ENCODE results near the gene MAN2A1. TPM values are rescaled to one million over a fixed set of nuclear protein-coding genes. Genes with fewer than 3 reads are reported as not detected.

The MAN2A1 gene
- polyA plus RNA-seq, 1 donor from 2014 or later, result 5.7 TPM

DNA sequence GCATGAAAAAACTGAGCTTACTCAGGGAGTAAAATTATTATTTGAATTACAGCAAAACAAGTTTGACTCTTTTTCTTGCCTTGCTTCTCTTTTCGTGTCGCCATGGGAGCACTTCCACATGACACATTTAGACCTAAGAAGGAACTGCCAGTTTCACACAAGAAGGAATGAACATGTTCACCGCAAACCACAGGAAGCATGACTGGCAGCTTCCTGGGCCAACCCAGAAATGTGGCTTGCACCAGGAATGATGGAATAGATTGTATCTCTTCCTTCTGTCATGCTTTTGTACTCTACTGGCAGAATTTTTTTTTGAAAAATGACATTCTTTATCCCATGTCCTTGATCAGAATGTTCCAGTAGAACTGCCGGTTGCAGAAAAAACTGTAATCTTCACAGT, 32.9 kb upstream of the MAN2A1 start:
- no peak overlapping the region for H2AFZ ChIP-seq (ENCODE audit: low read depth, low read length)

DNA sequence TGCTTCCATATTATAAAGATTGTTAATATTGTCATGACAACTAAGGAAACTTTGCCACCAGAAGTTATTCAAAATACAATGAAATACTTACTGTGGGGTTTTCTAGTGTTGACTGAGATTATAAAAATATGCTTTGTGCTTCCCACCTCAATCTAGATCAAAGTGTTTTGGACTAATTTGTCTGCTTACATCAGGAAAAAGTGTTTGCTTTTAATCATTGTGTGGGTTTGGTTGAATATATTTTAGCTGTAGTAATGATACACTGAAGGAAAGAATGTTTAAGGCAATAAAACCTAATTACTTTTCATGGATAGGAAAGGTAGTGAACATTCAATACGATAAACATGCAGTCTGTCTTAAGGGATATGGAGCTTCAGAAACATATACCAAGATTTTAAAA, 29.8 kb upstream of the MAN2A1 start:
- H2AFZ ChIP-seq (ENCODE audit: low read depth, low read length), result no peak overlapping the region
- H3K27me3 ChIP-seq (ENCODE audit: insufficient read depth, low read depth, low read length), result no peaks in the 10 kb centered on the region
- H3K79me2 ChIP-seq (replicated peaks; ENCODE audit: insufficient read depth, low read length), result no peaks in the 10 kb centered on the region
- no peaks in the 10 kb centered on the region for H3K36me3 ChIP-seq (ENCODE audit: insufficient read depth, low read length)
- no peaks in the 10 kb centered on the region for H3K9me2 ChIP-seq (ENCODE audit: insufficient read depth, low read length)
- no peaks in the 10 kb centered on the region for H3K9me3 ChIP-seq (ENCODE audit: low read length)
- no peak overlapping the region for H3K4me2 ChIP-seq (ENCODE audit: low read length)
- H4K20me1 ChIP-seq (ENCODE audit: insufficient read depth), result no peaks in the 10 kb centered on the region
- H3K27ac ChIP-seq (ENCODE audit: low read length), result no peak overlapping the region
- H3F3A ChIP-seq (ENCODE audit: insufficient read depth, low read length, poor library complexity, severe bottlenecking), result no peaks in the 10 kb centered on the region
- H3K4me3 ChIP-seq (ENCODE audit: low read length), result no peak overlapping the region
- no peak overlapping the region for H3K9ac ChIP-seq (ENCODE audit: low read length)
- TF ChIP-seq MXI1 (conservative IDR thresholded peaks at IDR 0.05; ENCODE audit: poor library complexity, severe bottlenecking) (no peak), EP300 (conservative IDR thresholded peaks at IDR 0.05; ENCODE audit: poor library complexity, severe bottlenecking) (no peak), TAF1 (IDR thresholded peaks at IDR 0.05; ENCODE audit: low read depth) (no peak), EZH2 (IDR thresholded peaks at IDR 0.05; ENCODE audit: borderline replicate concordance, insufficient read depth, low read length, poor library complexity, severe bottlenecking) (no peak), RAD21 (conservative IDR thresholded peaks at IDR 0.05) (no peak), POLR2AphosphoS5 (IDR thresholded peaks at IDR 0.05) (no peak), SMC3 (conservative IDR thresholded peaks at IDR 0.05; ENCODE audit: poor library complexity) (no peak)
- TF ChIP-seq, protein P1, sequence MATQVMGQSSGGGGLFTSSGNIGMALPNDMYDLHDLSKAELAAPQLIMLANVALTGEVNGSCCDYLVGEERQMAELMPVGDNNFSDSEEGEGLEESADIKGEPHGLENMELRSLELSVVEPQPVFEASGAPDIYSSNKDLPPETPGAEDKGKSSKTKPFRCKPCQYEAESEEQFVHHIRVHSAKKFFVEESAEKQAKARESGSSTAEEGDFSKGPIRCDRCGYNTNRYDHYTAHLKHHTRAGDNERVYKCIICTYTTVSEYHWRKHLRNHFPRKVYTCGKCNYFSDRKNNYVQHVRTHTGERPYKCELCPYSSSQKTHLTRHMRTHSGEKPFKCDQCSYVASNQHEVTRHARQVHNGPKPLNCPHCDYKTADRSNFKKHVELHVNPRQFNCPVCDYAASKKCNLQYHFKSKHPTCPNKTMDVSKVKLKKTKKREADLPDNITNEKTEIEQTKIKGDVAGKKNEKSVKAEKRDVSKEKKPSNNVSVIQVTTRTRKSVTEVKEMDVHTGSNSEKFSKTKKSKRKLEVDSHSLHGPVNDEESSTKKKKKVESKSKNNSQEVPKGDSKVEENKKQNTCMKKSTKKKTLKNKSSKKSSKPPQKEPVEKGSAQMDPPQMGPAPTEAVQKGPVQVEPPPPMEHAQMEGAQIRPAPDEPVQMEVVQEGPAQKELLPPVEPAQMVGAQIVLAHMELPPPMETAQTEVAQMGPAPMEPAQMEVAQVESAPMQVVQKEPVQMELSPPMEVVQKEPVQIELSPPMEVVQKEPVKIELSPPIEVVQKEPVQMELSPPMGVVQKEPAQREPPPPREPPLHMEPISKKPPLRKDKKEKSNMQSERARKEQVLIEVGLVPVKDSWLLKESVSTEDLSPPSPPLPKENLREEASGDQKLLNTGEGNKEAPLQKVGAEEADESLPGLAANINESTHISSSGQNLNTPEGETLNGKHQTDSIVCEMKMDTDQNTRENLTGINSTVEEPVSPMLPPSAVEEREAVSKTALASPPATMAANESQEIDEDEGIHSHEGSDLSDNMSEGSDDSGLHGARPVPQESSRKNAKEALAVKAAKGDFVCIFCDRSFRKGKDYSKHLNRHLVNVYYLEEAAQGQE (IDR thresholded peaks at IDR 0.05; ENCODE audit: borderline replicate concordance), result no peak
- TF ChIP-seq, protein P2, sequence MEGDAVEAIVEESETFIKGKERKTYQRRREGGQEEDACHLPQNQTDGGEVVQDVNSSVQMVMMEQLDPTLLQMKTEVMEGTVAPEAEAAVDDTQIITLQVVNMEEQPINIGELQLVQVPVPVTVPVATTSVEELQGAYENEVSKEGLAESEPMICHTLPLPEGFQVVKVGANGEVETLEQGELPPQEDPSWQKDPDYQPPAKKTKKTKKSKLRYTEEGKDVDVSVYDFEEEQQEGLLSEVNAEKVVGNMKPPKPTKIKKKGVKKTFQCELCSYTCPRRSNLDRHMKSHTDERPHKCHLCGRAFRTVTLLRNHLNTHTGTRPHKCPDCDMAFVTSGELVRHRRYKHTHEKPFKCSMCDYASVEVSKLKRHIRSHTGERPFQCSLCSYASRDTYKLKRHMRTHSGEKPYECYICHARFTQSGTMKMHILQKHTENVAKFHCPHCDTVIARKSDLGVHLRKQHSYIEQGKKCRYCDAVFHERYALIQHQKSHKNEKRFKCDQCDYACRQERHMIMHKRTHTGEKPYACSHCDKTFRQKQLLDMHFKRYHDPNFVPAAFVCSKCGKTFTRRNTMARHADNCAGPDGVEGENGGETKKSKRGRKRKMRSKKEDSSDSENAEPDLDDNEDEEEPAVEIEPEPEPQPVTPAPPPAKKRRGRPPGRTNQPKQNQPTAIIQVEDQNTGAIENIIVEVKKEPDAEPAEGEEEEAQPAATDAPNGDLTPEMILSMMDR (IDR thresholded peaks at IDR 0.05; ENCODE audit: poor library complexity, severe bottlenecking), result no peak

More for the DNA sequence above, 32.9 kb upstream of the MAN2A1 start:
- no peak overlapping the region for H3K27ac ChIP-seq (ENCODE audit: low read length)
- H3F3A ChIP-seq (ENCODE audit: insufficient read depth, low read length, poor library complexity, severe bottlenecking), result no peaks in the 10 kb centered on the region
- H3K9ac ChIP-seq (ENCODE audit: low read length), result no peak overlapping the region
- no peaks in the 10 kb centered on the region for H3K9me3 ChIP-seq (ENCODE audit: low read length)
- H3K4me2 ChIP-seq (ENCODE audit: low read length), result no peak overlapping the region
- no peaks in the 10 kb centered on the region for H4K20me1 ChIP-seq (ENCODE audit: insufficient read depth)
- no peaks in the 10 kb centered on the region for H3K36me3 ChIP-seq (ENCODE audit: insufficient read depth, low read length)
- no peak overlapping the region for H3K4me3 ChIP-seq (ENCODE audit: low read length)
- no peaks in the 10 kb centered on the region for H3K79me2 ChIP-seq (replicated peaks; ENCODE audit: insufficient read depth, low read length)
- H3K27me3 ChIP-seq (ENCODE audit: insufficient read depth, low read depth, low read length), result no peaks in the 10 kb centered on the region
- TF ChIP-seq SMC3 (conservative IDR thresholded peaks at IDR 0.05; ENCODE audit: poor library complexity) (no peak), EZH2 (IDR thresholded peaks at IDR 0.05; ENCODE audit: borderline replicate concordance, insufficient read depth, low read length, poor library complexity, severe bottlenecking) (no peak), RAD21 (conservative IDR thresholded peaks at IDR 0.05) (no peak), MXI1 (conservative IDR thresholded peaks at IDR 0.05; ENCODE audit: poor library complexity, severe bottlenecking) (no peak), POLR2AphosphoS5 (IDR thresholded peaks at IDR 0.05) (no peak), TAF1 (IDR thresholded peaks at IDR 0.05; ENCODE audit: low read depth) (no peak), EP300 (conservative IDR thresholded peaks at IDR 0.05; ENCODE audit: poor library complexity, severe bottlenecking) (no peak)
- TF ChIP-seq, protein P1 (IDR thresholded peaks at IDR 0.05; ENCODE audit: borderline replicate concordance), result no peak
- TF ChIP-seq, protein P2 (IDR thresholded peaks at IDR 0.05; ENCODE audit: poor library complexity, severe bottlenecking), result no peak
- no peaks in the 10 kb centered on the region for H3K9me2 ChIP-seq (ENCODE audit: insufficient read depth, low read length)

Data from neural cell (in vitro differentiated cells).